WTC11 (cell line): ENCODE measurements around the gene MDH1. TPM values are rescaled to one million over a fixed set of nuclear protein-coding genes. Genes with fewer than 3 reads are reported as not detected.
"Not testable (repeated sequence)": the region's sequence is repeated elsewhere in the genome, so short reads cannot be mapped to it uniquely, and the experiment has no call there.

Experiments used
- ATAC-seq: fragments of 200-7000 bp; cut with Tn5 transposase; 2 replicates; pipeline ENCODE4 v1.10.0; 2021; ENCODE audit warnings: mild to moderate bottlenecking, moderate library complexity
- CTCF ChIA-PET: fragments of 300-600 bp; sonication (Branson Sonifier 250); formaldehyde crosslinking; loops from one replicate; lab custom pipeline; 2021; ENCODE audit warnings: antibody characterized with exemption; lab: Charles Lee
- POLR2A ChIA-PET: fragments of 350-600 bp; sonication (Branson Sonifier 250); formaldehyde crosslinking; loops from one replicate; lab custom pipeline; 2021; ENCODE audit warnings: antibody characterized with exemption; lab: Charles Lee
- DNase-seq: peaks from one replicate; pipeline ENCODE4 v3.0.0; 2021; ENCODE audit warnings: low spot score
- H3K27ac Mint-ChIP-seq: 2 replicates; pipeline ENCODE4 v1.8.0; 2021; ENCODE audit warnings: mixed read lengths
- H3K27me3 Mint-ChIP-seq: 2 replicates; pipeline ENCODE4 v1.8.0; 2021; ENCODE audit warnings: low read depth, mild to moderate bottlenecking, moderate library complexity, mixed read lengths
- H3K36me3 Mint-ChIP-seq: 2 replicates; pipeline ENCODE4 v1.8.0; 2021; ENCODE audit warnings: mixed read lengths
- H3K4me1 Mint-ChIP-seq: 2 replicates; pipeline ENCODE4 v1.8.0; 2022; ENCODE audit warnings: mixed read lengths
- H3K4me3 Mint-ChIP-seq: 2 replicates; pipeline ENCODE4 v1.8.0; 2021; ENCODE audit warnings: mild to moderate bottlenecking, moderate library complexity, mixed read lengths
- H3K9me3 Mint-ChIP-seq: 2 replicates; pipeline ENCODE4 v1.8.0; 2021; ENCODE audit warnings: mixed read lengths
- ATF1 ChIP-seq: sonication (generic); formaldehyde crosslinking; IDR thresholded peaks from 2 replicates; pipeline ENCODE4 v1.8.1; 2023; ENCODE audit warnings: mild to moderate bottlenecking, moderate library complexity, missing genetic modification reagents
- ELF4 ChIP-seq: sonication (generic); formaldehyde crosslinking; IDR thresholded peaks from 2 replicates; pipeline ENCODE4 v1.8.1; 2022; ENCODE audit warnings: low read depth, mild to moderate bottlenecking, moderate library complexity, missing genetic modification reagents
- ESRRA ChIP-seq: sonication (generic); formaldehyde crosslinking; IDR thresholded peaks from 2 replicates; pipeline ENCODE4 v1.8.1; 2022; ENCODE audit warnings: mild to moderate bottlenecking, missing genetic modification reagents, borderline replicate concordance
- ETV6 ChIP-seq: sonication (generic); formaldehyde crosslinking; IDR thresholded peaks from 2 replicates; pipeline ENCODE4 v1.8.1; 2022; ENCODE audit warnings: mild to moderate bottlenecking, missing genetic modification reagents
- FOXJ3 ChIP-seq: sonication (generic); formaldehyde crosslinking; IDR thresholded peaks from 2 replicates; pipeline ENCODE4 v1.9.0; 2021; ENCODE audit warnings: missing genetic modification reagents, mild to moderate bottlenecking, borderline replicate concordance
- FOXP1 ChIP-seq: sonication (generic); formaldehyde crosslinking; IDR thresholded peaks from 2 replicates; pipeline ENCODE4 v1.8.0; 2022; ENCODE audit warnings: missing genetic modification reagents, mild to moderate bottlenecking, moderate library complexity, borderline replicate concordance
- GRHL2 ChIP-seq: fragments of 250-450 bp; sonication (Bioruptor Pico); IDR thresholded peaks from 2 replicates; pipeline ENCODE4 v1.8.0; 2022; ENCODE audit warnings: mild to moderate bottlenecking, moderate library complexity; ENCODE audit not compliant: insufficient replicate concordance, severe bottlenecking
- JAZF1 ChIP-seq: fragments of 250-450 bp; sonication (Bioruptor Pico); IDR thresholded peaks from 2 replicates; pipeline ENCODE4 v1.9.0; 2021; ENCODE audit warnings: moderate library complexity, mild to moderate bottlenecking, inconsistent platforms
- JUN ChIP-seq: sonication (generic); formaldehyde crosslinking; IDR thresholded peaks from 2 replicates; pipeline ENCODE4 v1.8.0; 2023; ENCODE audit warnings: mild to moderate bottlenecking, missing genetic modification reagents
- MYBL2 ChIP-seq: sonication (generic); formaldehyde crosslinking; IDR thresholded peaks from 2 replicates; pipeline ENCODE4 v1.8.1; 2023; ENCODE audit warnings: mild to moderate bottlenecking, moderate library complexity, missing genetic modification reagents
- NFE2L1 ChIP-seq: sonication (generic); formaldehyde crosslinking; IDR thresholded peaks from 2 replicates; pipeline ENCODE4 v1.8.1; 2023; ENCODE audit warnings: missing genetic modification reagents
- NR2C2 ChIP-seq: sonication (generic); formaldehyde crosslinking; IDR thresholded peaks from 2 replicates; pipeline ENCODE4 v1.8.0; 2022; ENCODE audit warnings: mild to moderate bottlenecking, missing genetic modification reagents
- OVOL2 ChIP-seq: fragments of 250-450 bp; sonication (Bioruptor Pico); IDR thresholded peaks from 2 replicates; pipeline ENCODE4 v1.9.0; 2021; ENCODE audit warnings: mild to moderate bottlenecking, borderline replicate concordance
- SMAD3 ChIP-seq: sonication (generic); formaldehyde crosslinking; IDR thresholded peaks from 2 replicates; pipeline ENCODE4 v1.8.0; 2022; ENCODE audit warnings: missing genetic modification reagents, mild to moderate bottlenecking, borderline replicate concordance
- SOX15 ChIP-seq: fragments of 250-450 bp; sonication (Bioruptor Pico); IDR thresholded peaks from 2 replicates; pipeline ENCODE4 v1.9.0; 2021; ENCODE audit warnings: mild to moderate bottlenecking
- ZBTB21 ChIP-seq: sonication (generic); formaldehyde crosslinking; IDR thresholded peaks from 2 replicates; pipeline ENCODE4 v1.8.1; 2023; ENCODE audit warnings: mild to moderate bottlenecking, missing genetic modification reagents, borderline replicate concordance
- ZNF219 ChIP-seq: sonication (generic); formaldehyde crosslinking; IDR thresholded peaks from 2 replicates; pipeline ENCODE4 v1.8.0; 2023; ENCODE audit warnings: missing genetic modification reagents, mild to moderate bottlenecking, borderline replicate concordance
- ZNF263 ChIP-seq: sonication (generic); formaldehyde crosslinking; IDR thresholded peaks from 2 replicates; pipeline ENCODE4 v1.8.1; 2022; ENCODE audit warnings: low read depth, mild to moderate bottlenecking, moderate library complexity, missing genetic modification reagents
- ZNF416 ChIP-seq: fragments of 250-450 bp; sonication (Bioruptor Pico); IDR thresholded peaks from 2 replicates; pipeline ENCODE4 v1.9.0; 2021; ENCODE audit warnings: mild to moderate bottlenecking, inconsistent platforms
- total RNA-seq: library from RNA; stranded (reverse); gene quantifications from 3 replicates; pipeline ENCODE4 v1.2.3, GENCODE V29; 2021
- TF ChIP-seq, protein P1 (sequence below): sonication (generic); formaldehyde crosslinking; IDR thresholded peaks from 2 replicates; pipeline ENCODE4 v1.8.0; 2022; ENCODE audit warnings: missing genetic modification reagents
- TF ChIP-seq, protein P2 (sequence below): sonication (generic); formaldehyde crosslinking; IDR thresholded peaks from 2 replicates; pipeline ENCODE4 v1.8.0; 2023; ENCODE audit warnings: mild to moderate bottlenecking, missing genetic modification reagents
- TF ChIP-seq, protein P3 (sequence below): fragments of 250-450 bp; sonication (Bioruptor Pico); IDR thresholded peaks from 2 replicates; pipeline ENCODE4 v1.8.0; 2021; ENCODE audit warnings: mild to moderate bottlenecking
- TF ChIP-seq, protein P4 (sequence below): sonication (generic); formaldehyde crosslinking; conservative IDR thresholded peaks from 2 replicates; pipeline ENCODE4 v1.8.1; 2022; ENCODE audit warnings: mild to moderate bottlenecking, missing genetic modification reagents
- TF ChIP-seq, protein P5 (sequence below): fragments of 250-450 bp; sonication (Bioruptor Pico); IDR thresholded peaks from 2 replicates; pipeline ENCODE4 v1.9.0; 2021; ENCODE audit warnings: moderate library complexity, mild to moderate bottlenecking, inconsistent platforms, borderline replicate concordance
- TF ChIP-seq, protein P6 (sequence below): sonication (generic); formaldehyde crosslinking; IDR thresholded peaks from 2 replicates; pipeline ENCODE4 v1.8.0; 2022; ENCODE audit warnings: mild to moderate bottlenecking, missing genetic modification reagents

MDH1 gene
- total RNA-seq, 1 experiment from 2014 or later = 259 TPM

DNA sequence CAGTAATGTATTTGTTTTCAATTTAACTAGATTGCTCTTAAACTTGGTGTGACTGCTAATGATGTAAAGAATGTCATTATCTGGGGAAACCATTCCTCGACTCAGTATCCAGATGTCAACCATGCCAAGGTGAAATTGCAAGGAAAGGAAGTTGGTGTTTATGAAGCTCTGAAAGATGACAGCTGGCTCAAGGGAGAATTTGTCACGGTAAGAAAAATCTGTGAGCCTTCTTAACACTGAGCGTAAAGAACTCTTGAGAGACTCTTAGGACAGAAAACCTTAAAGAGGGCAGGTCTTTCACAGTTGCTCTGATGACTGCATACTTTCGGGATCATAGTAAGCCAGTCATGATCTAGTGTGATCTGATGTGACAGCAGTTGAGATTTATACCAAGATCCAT lies 15.9 kb downstream of the MDH1 start:
- Mint-ChIP-seq H3K27ac (no peak overlapping the region), H3K27me3 (no peaks in the 10 kb centered on the region), H3K4me3 (no peak overlapping the region), H3K4me1 (no peaks in the 10 kb centered on the region), H3K36me3 (peaks cover 71% of the 10 kb centered on the region), H3K9me3 (no peaks in the 10 kb centered on the region)
- ChIA-PET CTCF (interaction anchor here (0.5 kb wide), 1 partner anchor 14 kb away, joined by 4 read pairs; no protein-coding TSS in a partner anchor), POLR2A (no interaction called here)
- TF ChIP-seq, protein P1, sequence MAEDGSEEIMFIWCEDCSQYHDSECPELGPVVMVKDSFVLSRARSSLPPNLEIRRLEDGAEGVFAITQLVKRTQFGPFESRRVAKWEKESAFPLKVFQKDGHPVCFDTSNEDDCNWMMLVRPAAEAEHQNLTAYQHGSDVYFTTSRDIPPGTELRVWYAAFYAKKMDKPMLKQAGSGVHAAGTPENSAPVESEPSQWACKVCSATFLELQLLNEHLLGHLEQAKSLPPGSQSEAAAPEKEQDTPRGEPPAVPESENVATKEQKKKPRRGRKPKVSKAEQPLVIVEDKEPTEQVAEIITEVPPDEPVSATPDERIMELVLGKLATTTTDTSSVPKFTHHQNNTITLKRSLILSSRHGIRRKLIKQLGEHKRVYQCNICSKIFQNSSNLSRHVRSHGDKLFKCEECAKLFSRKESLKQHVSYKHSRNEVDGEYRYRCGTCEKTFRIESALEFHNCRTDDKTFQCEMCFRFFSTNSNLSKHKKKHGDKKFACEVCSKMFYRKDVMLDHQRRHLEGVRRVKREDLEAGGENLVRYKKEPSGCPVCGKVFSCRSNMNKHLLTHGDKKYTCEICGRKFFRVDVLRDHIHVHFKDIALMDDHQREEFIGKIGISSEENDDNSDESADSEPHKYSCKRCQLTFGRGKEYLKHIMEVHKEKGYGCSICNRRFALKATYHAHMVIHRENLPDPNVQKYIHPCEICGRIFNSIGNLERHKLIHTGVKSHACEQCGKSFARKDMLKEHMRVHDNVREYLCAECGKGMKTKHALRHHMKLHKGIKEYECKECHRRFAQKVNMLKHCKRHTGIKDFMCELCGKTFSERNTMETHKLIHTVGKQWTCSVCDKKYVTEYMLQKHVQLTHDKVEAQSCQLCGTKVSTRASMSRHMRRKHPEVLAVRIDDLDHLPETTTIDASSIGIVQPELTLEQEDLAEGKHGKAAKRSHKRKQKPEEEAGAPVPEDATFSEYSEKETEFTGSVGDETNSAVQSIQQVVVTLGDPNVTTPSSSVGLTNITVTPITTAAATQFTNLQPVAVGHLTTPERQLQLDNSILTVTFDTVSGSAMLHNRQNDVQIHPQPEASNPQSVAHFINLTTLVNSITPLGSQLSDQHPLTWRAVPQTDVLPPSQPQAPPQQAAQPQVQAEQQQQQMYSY = no peak
- TF ChIP-seq, protein P2, sequence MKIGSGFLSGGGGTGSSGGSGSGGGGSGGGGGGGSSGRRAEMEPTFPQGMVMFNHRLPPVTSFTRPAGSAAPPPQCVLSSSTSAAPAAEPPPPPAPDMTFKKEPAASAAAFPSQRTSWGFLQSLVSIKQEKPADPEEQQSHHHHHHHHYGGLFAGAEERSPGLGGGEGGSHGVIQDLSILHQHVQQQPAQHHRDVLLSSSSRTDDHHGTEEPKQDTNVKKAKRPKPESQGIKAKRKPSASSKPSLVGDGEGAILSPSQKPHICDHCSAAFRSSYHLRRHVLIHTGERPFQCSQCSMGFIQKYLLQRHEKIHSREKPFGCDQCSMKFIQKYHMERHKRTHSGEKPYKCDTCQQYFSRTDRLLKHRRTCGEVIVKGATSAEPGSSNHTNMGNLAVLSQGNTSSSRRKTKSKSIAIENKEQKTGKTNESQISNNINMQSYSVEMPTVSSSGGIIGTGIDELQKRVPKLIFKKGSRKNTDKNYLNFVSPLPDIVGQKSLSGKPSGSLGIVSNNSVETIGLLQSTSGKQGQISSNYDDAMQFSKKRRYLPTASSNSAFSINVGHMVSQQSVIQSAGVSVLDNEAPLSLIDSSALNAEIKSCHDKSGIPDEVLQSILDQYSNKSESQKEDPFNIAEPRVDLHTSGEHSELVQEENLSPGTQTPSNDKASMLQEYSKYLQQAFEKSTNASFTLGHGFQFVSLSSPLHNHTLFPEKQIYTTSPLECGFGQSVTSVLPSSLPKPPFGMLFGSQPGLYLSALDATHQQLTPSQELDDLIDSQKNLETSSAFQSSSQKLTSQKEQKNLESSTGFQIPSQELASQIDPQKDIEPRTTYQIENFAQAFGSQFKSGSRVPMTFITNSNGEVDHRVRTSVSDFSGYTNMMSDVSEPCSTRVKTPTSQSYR (CRISPR knock-in tag) = no peak
- TF ChIP-seq ZNF263 (CRISPR knock-in tag) (no peak), ETV6 (CRISPR knock-in tag) (no peak), ZNF219 (CRISPR knock-in tag) (no peak), FOXP1 (CRISPR knock-in tag) (no peak), ZNF416 (CRISPR knock-in tag) (no peak), OVOL2 (no peak), JAZF1 (no peak), JUN (CRISPR knock-in tag) (no peak), NR2C2 (CRISPR knock-in tag) (no peak)
- TF ChIP-seq, protein P3, sequence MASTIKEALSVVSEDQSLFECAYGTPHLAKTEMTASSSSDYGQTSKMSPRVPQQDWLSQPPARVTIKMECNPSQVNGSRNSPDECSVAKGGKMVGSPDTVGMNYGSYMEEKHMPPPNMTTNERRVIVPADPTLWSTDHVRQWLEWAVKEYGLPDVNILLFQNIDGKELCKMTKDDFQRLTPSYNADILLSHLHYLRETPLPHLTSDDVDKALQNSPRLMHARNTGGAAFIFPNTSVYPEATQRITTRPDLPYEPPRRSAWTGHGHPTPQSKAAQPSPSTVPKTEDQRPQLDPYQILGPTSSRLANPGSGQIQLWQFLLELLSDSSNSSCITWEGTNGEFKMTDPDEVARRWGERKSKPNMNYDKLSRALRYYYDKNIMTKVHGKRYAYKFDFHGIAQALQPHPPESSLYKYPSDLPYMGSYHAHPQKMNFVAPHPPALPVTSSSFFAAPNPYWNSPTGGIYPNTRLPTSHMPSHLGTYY (CRISPR knock-in tag) = no peak
- TF ChIP-seq, protein P4, sequence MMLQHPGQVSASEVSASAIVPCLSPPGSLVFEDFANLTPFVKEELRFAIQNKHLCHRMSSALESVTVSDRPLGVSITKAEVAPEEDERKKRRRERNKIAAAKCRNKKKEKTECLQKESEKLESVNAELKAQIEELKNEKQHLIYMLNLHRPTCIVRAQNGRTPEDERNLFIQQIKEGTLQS = no peak
- DNase-seq (no peak), ATAC-seq (no peak)

DNA sequence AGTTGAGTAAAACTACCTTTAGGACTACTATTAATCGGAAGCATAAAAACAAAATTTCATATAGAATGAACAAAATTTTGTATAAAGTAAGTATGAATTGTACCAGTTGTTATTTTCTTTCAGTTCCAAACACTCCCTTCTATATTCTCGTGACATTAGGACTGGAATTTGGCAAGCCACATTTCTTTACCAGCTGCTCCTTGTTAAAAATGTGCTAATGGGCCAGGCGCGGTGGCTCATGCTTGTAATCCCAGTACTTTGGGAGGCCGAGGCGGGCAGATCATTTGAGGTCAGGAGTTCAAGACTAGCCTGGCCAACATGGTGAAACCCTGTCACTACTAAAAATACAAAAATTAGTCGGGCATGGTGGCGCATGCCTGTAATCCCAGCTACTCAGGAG lies 20.1 kb downstream of the MDH1 start:
- POLR2A ChIA-PET, DNase-seq, CTCF ChIA-PET, H3K4me3 Mint-ChIP-seq, ATAC-seq, H3K27me3 Mint-ChIP-seq: not testable (repeated sequence)
- Mint-ChIP-seq H3K4me1 (peaks cover 27% of the 10 kb centered on the region), H3K9me3 (peaks cover 17% of the 10 kb centered on the region), H3K36me3 (peaks cover 52% of the 10 kb centered on the region), H3K27ac (peak overlapping the region; percentile 78; the same call in 1 of the 2 replicates)

DNA sequence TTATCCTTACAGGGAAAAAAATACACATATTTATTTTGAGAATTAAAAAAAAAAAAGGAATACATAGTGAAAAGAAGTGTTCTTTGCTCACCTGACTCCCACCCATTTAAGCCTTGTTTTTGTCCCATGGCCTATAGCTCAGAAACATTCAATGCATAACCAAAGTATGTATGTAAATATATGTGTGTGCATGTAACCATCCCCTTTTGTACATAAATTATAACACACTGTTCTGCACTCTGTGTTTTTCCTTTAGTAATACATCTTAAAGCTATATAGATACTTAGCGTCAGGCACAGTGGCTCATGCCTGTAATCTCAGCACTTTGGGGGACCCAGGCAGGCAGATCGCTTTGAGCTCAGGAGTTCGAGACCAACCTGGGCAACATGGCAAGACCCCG lies 21.8 kb downstream of the MDH1 start:
- ATAC-seq (no peak), DNase-seq (no peak)
- ChIA-PET CTCF (no interaction called here), POLR2A (interaction anchor here (1.5 kb wide), 1 partner anchor 230 kb away, joined by 3 read pairs; no protein-coding TSS in a partner anchor)
- Mint-ChIP-seq H3K27ac (no peak overlapping the region), H3K4me1 (peaks cover 43% of the 10 kb centered on the region), H3K9me3 (peaks cover 17% of the 10 kb centered on the region), H3K36me3 (peaks cover 40% of the 10 kb centered on the region), H3K27me3 (no peaks in the 10 kb centered on the region), H3K4me3 (no peak overlapping the region)
- TF ChIP-seq SMAD3 (CRISPR knock-in tag) (no peak), MYBL2 (CRISPR knock-in tag) (no peak), GRHL2 (CRISPR knock-in tag) (no peak), SOX15 (CRISPR knock-in tag) (no peak), NFE2L1 (CRISPR knock-in tag) (no peak), ZBTB21 (CRISPR knock-in tag) (no peak), ZNF416 (CRISPR knock-in tag) (no peak), FOXJ3 (CRISPR knock-in tag) (no peak), ELF4 (CRISPR knock-in tag) (no peak), ATF1 (CRISPR knock-in tag) (no peak), ESRRA (CRISPR knock-in tag) (no peak)
- TF ChIP-seq, protein P5, sequence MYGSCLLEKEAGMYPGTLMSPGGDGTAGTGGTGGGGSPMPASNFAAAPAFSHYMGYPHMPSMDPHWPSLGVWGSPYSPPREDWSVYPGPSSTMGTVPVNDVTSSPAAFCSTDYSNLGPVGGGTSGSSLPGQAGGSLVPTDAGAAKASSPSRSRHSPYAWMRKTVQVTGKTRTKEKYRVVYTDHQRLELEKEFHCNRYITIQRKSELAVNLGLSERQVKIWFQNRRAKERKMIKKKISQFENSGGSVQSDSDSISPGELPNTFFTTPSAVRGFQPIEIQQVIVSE (CRISPR knock-in tag) = no peak
- TF ChIP-seq, protein P6, sequence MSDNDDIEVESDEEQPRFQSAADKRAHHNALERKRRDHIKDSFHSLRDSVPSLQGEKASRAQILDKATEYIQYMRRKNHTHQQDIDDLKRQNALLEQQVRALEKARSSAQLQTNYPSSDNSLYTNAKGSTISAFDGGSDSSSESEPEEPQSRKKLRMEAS = no peak
- TF ChIP-seq, protein P4 = no peak
